Adrenal gland (tissue), 12 donors: ENCODE results near the gene OR2C3. TPM values are rescaled to one million over a fixed set of nuclear protein-coding genes. Genes with fewer than 3 reads are reported as not detected.

Experiments used
- DNase-seq, 7 donors: peaks; one replicate each; pipeline ENCODE4 v3.0.0-alpha.2; 2019 to 2020
- H3K27ac ChIP-seq, 5 donors: fragments of 200-600 bp; sonication (generic) in 4 of 5; 1 replicate in 3 of 5; 2 replicates in 2 of 5; pipeline versions ENCODE4 v1.5.1 to v1.8.0; 2016 to 2020; ENCODE audit warnings: mild to moderate bottlenecking in 1 of 5
- H3K27me3 ChIP-seq: fragments of 200-600 bp; 2 replicates; pipeline ENCODE4 v1.8.0; 2021
- H3K36me3 ChIP-seq, 2 donors: fragments of 200-600 bp; replicated peaks in 1 of 2; 1 replicate in 1 of 2; 2 replicates in 1 of 2; pipeline versions ENCODE4 v1.5.1 to v1.8.0; 2018 to 2022
- H3K4me1 ChIP-seq, 2 donors: fragments of 200-600 bp; replicated peaks in 1 of 2; 1 replicate in 1 of 2; 2 replicates in 1 of 2; pipeline versions ENCODE4 v1.5.1 to v1.8.0; 2018 to 2021
- H3K4me3 ChIP-seq, 4 donors: fragments of 200-600 bp; sonication (generic) in 3 of 4; one replicate each; pipeline ENCODE4 v1.5.1; 2016 to 2018
- H3K9me3 ChIP-seq, 3 donors: fragments of 200-600 bp; sonication (generic) in 1 of 3; replicated peaks in 1 of 3; 1 replicate in 2 of 3; 2 replicates in 1 of 3; pipeline versions ENCODE4 v1.5.1 to v1.8.0; 2016 to 2021
- CTCF ChIP-seq, 6 experiments: fragments of 450-650 bp in 4 of 6; fragments of 200-600 bp in 2 of 6; sonication (generic) in 1 of 6; IDR thresholded peaks; 1 replicate in 5 of 6; 2 replicates in 1 of 6; pipeline versions ENCODE4 v1.5.1 to v1.8.0; 2016 to 2021; ENCODE audit warnings: antibody characterized with exemption in 6 of 6, mild to moderate bottlenecking in 2 of 6, moderate library complexity in 1 of 6
- POLR2A ChIP-seq, 2 donors: fragments of 450-650 bp; IDR thresholded peaks; one replicate each; pipeline ENCODE4 v1.6.1; 2017; ENCODE audit warnings: antibody characterized with exemption in 2 of 2, mild to moderate bottlenecking in 2 of 2, moderate library complexity in 1 of 2
- WGBS, 4 donors: extraction: QIAGEN DNeasy Blood & Tissue Kit in 2 of 4; methylation state at CpG; one replicate each; pipeline versions ENCODE4 v1.1.5 to v1.1.7; 2013 to 2017; 5-methylcytosine and 5-hydroxymethylcytosine counted together
- intact Hi-C, 2 donors: fragments of 100-400 bp; cut with DNase I; formaldehyde crosslinking; loops; one replicate each; pipeline versions ENCODE4 v1.14.1 to v1.15.0; 2022 to 2023
- polyA plus RNA-seq, 3 donors: library from polyadenylated mRNA; stranded (reverse); fragments of 200-250 nt in 2 of 3; fragments of 350-450 nt in 1 of 3; fragmentation: Illumina TruSeq in 1 of 3; extraction: RNeasy Lipid Tissue Mini Kit (QIAGEN cat#74804) in 1 of 3; gene quantifications; one replicate each; pipeline ENCODE4 v1.2.3, GENCODE V29; 2013 to 2014
- total RNA-seq, 9 donors: library from RNA; depleted of rRNA in 4 of 9; stranded (reverse); fragments of >200 nt in 4 of 9; fragments of 120-200 nt in 1 of 9; fragmentation: NEBNext Ultra II Directional in 1 of 9; extraction: Animal tissue kit (Norgen Biotek cat#: 25700) in 1 of 9; gene quantifications; one replicate each; pipeline versions ENCODE4 v1.1.0 to v1.2.4, GENCODE V29; 2013 to 2023
- donor health status: healthy with polysubstance abuse.
- donor health status: Bipolar disorder and iron deficiency.
- donor health status: DM: yes; HTN: yes; CAD: no.
- donor health status: DM: no; HTN: no; CAD: no.
- donor health status: DM: no; HTN: no; CAD: no.
- donor health status: DM: yes; HTN: yes; CAD: no.

Gene OR2C3
- total and polyA plus RNA-seq, 12 donors: 0.02 to 0.11 TPM; not detected in 10

- DNase-seq: no peak
- Histone ChIP-seq H3K4me3 (no peak overlapping the region), H3K4me1 (no peaks in the 10 kb centered on the region), H3K27ac (no peak overlapping the region), H3K27me3 (no peaks in the 10 kb centered on the region), H3K36me3 (no peaks in the 10 kb centered on the region), H3K9me3 (no peaks in the 10 kb centered on the region)
- 40 to 92% (median 57%) methylated on average over 1 of the region's 1 CpG for WGBS, 4 donors
- intact Hi-C loops: no loop called here
- no peak for TF ChIP-seq CTCF (IDR thresholded peaks at IDR 0.05)
- TF ChIP-seq POLR2A (IDR thresholded peaks at IDR 0.05): no peak
Observed at GRCh38 chr1:247551721-247552120, 15.5 kb upstream of the OR2C3 start.

- no peak for DNase-seq
- no peaks in the 10 kb centered on the region for H3K36me3 ChIP-seq
- H3K4me1 ChIP-seq: no peaks in the 10 kb centered on the region
- TF ChIP-seq POLR2A (IDR thresholded peaks at IDR 0.05) (no peak), CTCF (IDR thresholded peaks at IDR 0.05) (no peak)
- intact Hi-C loops: no loop called here
- no peak within 1 kb of the TSS for H3K27ac ChIP-seq
- no peak within 1 kb of the TSS for H3K4me3 ChIP-seq
- H3K27me3 ChIP-seq: no peaks in the 10 kb centered on the region
- 68 to 70% (median 69%) methylated on average over 13 of the region's 13 CpGs for WGBS, 4 donors
- H3K9me3 ChIP-seq: no peaks in the 10 kb centered on the region
Observed at GRCh38 chr1:247548769-247549182, 12.5 kb upstream of the OR2C3 start, which contains the start of gene GCSAML. TSS of gene GCSAML (plus strand) at chr1:247549134. CDS start at chr1:247549192, 58 bp downstream.

- Histone ChIP-seq H3K27ac (no peak overlapping the region), H3K27me3 (no peaks in the 10 kb centered on the region), H3K4me1 (no peaks in the 10 kb centered on the region), H3K9me3 (no peaks in the 10 kb centered on the region), H3K4me3 (no peak overlapping the region), H3K36me3 (no peaks in the 10 kb centered on the region)
- no peak for TF ChIP-seq POLR2A (IDR thresholded peaks at IDR 0.05)
- no peak for TF ChIP-seq CTCF (IDR thresholded peaks at IDR 0.05)
- WGBS, 4 donors: 35 to 62% (median 51%) methylated on average over 5 of the region's 5 CpGs
- intact Hi-C loops: no loop called here
- DNase-seq: no peak
Observed at GRCh38 chr1:247548092-247548491, 11.9 kb upstream of the OR2C3 start.

- no peak for TF ChIP-seq CTCF (IDR thresholded peaks at IDR 0.05)
- no peak for TF ChIP-seq POLR2A (IDR thresholded peaks at IDR 0.05)
- Histone ChIP-seq H3K9me3 (no peaks in the 10 kb centered on the region), H3K4me1 (no peaks in the 10 kb centered on the region), H3K36me3 (no peaks in the 10 kb centered on the region), H3K27me3 (no peaks in the 10 kb centered on the region), H3K4me3 (no peak overlapping the region), H3K27ac (no peak overlapping the region)
- DNase-seq: no peak
- intact Hi-C loops: no loop called here
- 27 to 48% (median 43%) methylated on average over 3 of the region's 3 CpGs for WGBS, 4 donors
Observed at GRCh38 chr1:247542811-247543210, 6.6 kb upstream of the OR2C3 start.
